IMR-90 (cell line): ENCODE data around the gene SAMHD1. TPM values are rescaled to one million over a fixed set of nuclear protein-coding genes. Genes with fewer than 3 reads are reported as not detected.

Experiments used
- ATAC-seq: fragments of 200-7000 bp; cut with Tn5 transposase; 2 replicates; pipeline ENCODE4 v1.9.1; 2020; ENCODE audit warnings: low read depth, mild to moderate bottlenecking, moderate library complexity
- BruUV-seq: library from RNA; stranded (reverse); fragments of 400-500 nt; replicated peaks from 2 replicates; lab custom pipeline; 2021; lab: Mats Ljungman, UMichigan
- CTCF ChIA-PET: fragments of 300-600 bp; formaldehyde crosslinking; extraction: SDS; loops from one replicate; lab custom pipeline; 2021; ENCODE audit warnings: antibody characterized with exemption; lab: Yijun Ruan, JAX
- POLR2A ChIA-PET: fragments of 300-600 bp; sonication (Branson Sonifier 250); formaldehyde crosslinking; loops from one replicate; lab custom pipeline; 2022; ENCODE audit warnings: antibody characterized with exemption; ENCODE audit not compliant: unreplicated experiment; lab: Charles Lee
- DNase-seq: peaks from one replicate; pipeline ENCODE4 v3.0.0; 2013
- H2AFZ ChIP-seq: replicated peaks from 2 replicates; pipeline ENCODE3; 2013; ENCODE audit warnings: low read length, mild to moderate bottlenecking; ENCODE audit not compliant: poor library complexity
- H2AK5ac ChIP-seq: 2 replicates; pipeline ENCODE4 v1.6.1; 2013; ENCODE audit warnings: low read depth, low read length, inconsistent platforms
- H2AK9ac ChIP-seq: replicated peaks from 2 replicates; pipeline ENCODE3; 2013; ENCODE audit warnings: mild to moderate bottlenecking, low read depth, low read length, moderate library complexity; ENCODE audit not compliant: poor library complexity
- H2BK120ac ChIP-seq: 2 replicates; pipeline ENCODE4 v1.6.1; 2013; ENCODE audit warnings: low read depth, low read length, inconsistent platforms
- H2BK15ac ChIP-seq: 3 replicates; pipeline ENCODE4 v1.6.1; 2013; ENCODE audit warnings: low read depth, low read length, inconsistent platforms
- H2BK20ac ChIP-seq: 2 replicates; pipeline ENCODE4 v1.6.1; 2013; ENCODE audit warnings: low read depth, mild to moderate bottlenecking, inconsistent platforms, low read length, moderate library complexity
- H2BK5ac ChIP-seq: 2 replicates; pipeline ENCODE4 v1.6.1; 2013; ENCODE audit warnings: mild to moderate bottlenecking, low read depth, low read length, inconsistent platforms; ENCODE audit not compliant: poor library complexity, severe bottlenecking
- H3K14ac ChIP-seq: replicated peaks from 2 replicates; pipeline ENCODE4 v1.6.1; 2013; ENCODE audit warnings: low read depth, low read length, inconsistent platforms
- H3K18ac ChIP-seq: 2 replicates; pipeline ENCODE4 v1.6.1; 2013; ENCODE audit warnings: low read depth, low read length, control low read depth
- H3K23ac ChIP-seq: 2 replicates; pipeline ENCODE4 v1.6.1; 2013; ENCODE audit warnings: low read depth, low read length, inconsistent platforms
- H3K27ac ChIP-seq: 2 replicates; pipeline ENCODE4 v1.5.1; 2013; ENCODE audit warnings: mild to moderate bottlenecking, control low read depth, low read length; ENCODE audit not compliant: insufficient read depth
- H3K27me3 ChIP-seq: 2 replicates; pipeline ENCODE4 v1.6.1; 2013; ENCODE audit warnings: low read length; ENCODE audit not compliant: control insufficient read depth, insufficient read depth
- H3K36me3 ChIP-seq: 2 replicates; pipeline ENCODE4 v1.6.1; 2013; ENCODE audit warnings: low read length, mixed read lengths; ENCODE audit not compliant: control insufficient read depth, insufficient read depth
- H3K4ac ChIP-seq: 2 replicates; pipeline ENCODE4 v1.6.1; 2013; ENCODE audit warnings: low read depth, low read length, inconsistent platforms
- H3K4me1 ChIP-seq: 2 replicates; pipeline ENCODE4 v1.6.1; 2013; ENCODE audit warnings: low read length, mixed read lengths; ENCODE audit not compliant: control insufficient read depth, insufficient read depth
- H3K4me2 ChIP-seq: 2 replicates; pipeline ENCODE4 v1.6.1; 2013; ENCODE audit warnings: low read depth, mild to moderate bottlenecking, control low read depth, low read length, moderate library complexity
- H3K4me3 ChIP-seq: 2 replicates; pipeline ENCODE4 v1.5.1; 2013; ENCODE audit warnings: low read depth, mild to moderate bottlenecking, control low read depth, low read length, moderate library complexity; ENCODE audit not compliant: insufficient read depth
- H3K56ac ChIP-seq: 2 replicates; pipeline ENCODE4 v1.6.1; 2013; ENCODE audit warnings: low read length, inconsistent platforms; ENCODE audit not compliant: insufficient read depth; ENCODE audit errors: extremely low read depth
- H3K79me1 ChIP-seq, 2 experiments: 2 replicates each; pipeline ENCODE4 v1.6.1; 2013; ENCODE audit warnings: low read length in 2 of 2, inconsistent platforms in 1 of 2, low read depth in 1 of 2
- H3K9ac ChIP-seq: 2 replicates; pipeline ENCODE4 v1.6.1; 2013; ENCODE audit warnings: low read depth, low read length, control low read depth
- H3K9me1 ChIP-seq: 2 replicates; pipeline ENCODE4 v1.6.1; 2013; ENCODE audit warnings: low read length, inconsistent platforms; ENCODE audit not compliant: insufficient read depth
- H3K9me3 ChIP-seq: 2 replicates; pipeline ENCODE4 v1.6.1; 2013; ENCODE audit warnings: low read length; ENCODE audit not compliant: control insufficient read depth, insufficient read depth
- H4K20me1 ChIP-seq: 2 replicates; pipeline ENCODE4 v1.6.1; 2013; ENCODE audit warnings: low read length, inconsistent platforms; ENCODE audit not compliant: insufficient read depth
- H4K5ac ChIP-seq: 2 replicates; pipeline ENCODE4 v1.6.1; 2013; ENCODE audit warnings: mild to moderate bottlenecking, low read depth, low read length, control low read depth
- H4K8ac ChIP-seq, 2 experiments: 2 replicates each; pipeline ENCODE4 v1.6.1; 2013; ENCODE audit warnings: low read depth in 2 of 2, low read length in 2 of 2, control low read depth in 1 of 2, inconsistent platforms in 1 of 2
- H4K91ac ChIP-seq: 2 replicates; pipeline ENCODE4 v1.6.1; 2013; ENCODE audit warnings: low read depth, low read length, inconsistent platforms; ENCODE audit not compliant: insufficient read depth
- BHLHE40 ChIP-seq: fragments of 150-350 bp; IDR thresholded peaks from 2 replicates; pipeline ENCODE4 v1.6.1; 2016; ENCODE audit warnings: mild to moderate bottlenecking, low read depth, low read length
- CEBPB ChIP-seq: IDR thresholded peaks from 2 replicates; pipeline ENCODE4 v1.6.1; 2012; ENCODE audit warnings: low read depth, low read length, improper control_type of control experiment
- FOS ChIP-seq: fragments of 150-350 bp; IDR thresholded peaks from 2 replicates; pipeline ENCODE4 v1.6.1; 2016; ENCODE audit warnings: low read depth, low read length
- MAFK ChIP-seq: IDR thresholded peaks from 2 replicates; pipeline ENCODE4 v1.6.1; 2012; ENCODE audit warnings: low read depth, low read length, improper control_type of control experiment
- MAZ ChIP-seq: IDR thresholded peaks from 2 replicates; pipeline ENCODE4 v1.6.1; 2012; ENCODE audit warnings: low read depth, mild to moderate bottlenecking, low read length, improper control_type of control experiment, moderate library complexity, borderline replicate concordance
- MXI1 ChIP-seq: IDR thresholded peaks from 2 replicates; pipeline ENCODE4 v1.6.1; 2012; ENCODE audit warnings: low read depth, mild to moderate bottlenecking, low read length, moderate library complexity, borderline replicate concordance
- NFE2L2 ChIP-seq: fragments of 150-350 bp; IDR thresholded peaks from 2 replicates; pipeline ENCODE4 v1.6.1; 2016; ENCODE audit warnings: low read depth, mild to moderate bottlenecking, low read length
- POLR2A ChIP-seq: IDR thresholded peaks from 2 replicates; pipeline ENCODE4 v1.6.1; 2012; ENCODE audit warnings: mild to moderate bottlenecking, low read depth, low read length
- RAD21 ChIP-seq: IDR thresholded peaks from 2 replicates; pipeline ENCODE4 v1.6.1; 2012; ENCODE audit warnings: low read length, improper control_type of control experiment
- RCOR1 ChIP-seq: IDR thresholded peaks from 2 replicates; pipeline ENCODE4 v1.6.1; 2012; ENCODE audit warnings: mild to moderate bottlenecking, low read length, improper control_type of control experiment; ENCODE audit not compliant: insufficient replicate concordance
- RFX5 ChIP-seq: IDR thresholded peaks from 2 replicates; pipeline ENCODE4 v1.8.0; 2012; ENCODE audit warnings: low read depth, mild to moderate bottlenecking, low read length, moderate library complexity
- SMC3 ChIP-seq: fragments of 150-350 bp; IDR thresholded peaks from 2 replicates; pipeline ENCODE4 v1.6.1; 2016; ENCODE audit warnings: low read depth, mild to moderate bottlenecking, antibody characterized with exemption, low read length, moderate library complexity
- WGBS, 2 experiments: methylation state at CpG; one replicate each; pipeline versions ENCODE4 v1.1.5 to v1.1.7; 2013; ENCODE audit warnings: missing lambda C conversion rate in 2 of 2; ENCODE audit not compliant: insufficient read length in 1 of 2; ENCODE audit errors: extremely low coverage in 2 of 2; 5-methylcytosine and 5-hydroxymethylcytosine counted together
- dilution Hi-C: fragments of 300-500 bp; cut with HindIII; formaldehyde crosslinking; loops from one replicate; pipeline ENCODE4 v1.14.3; 2018; ENCODE audit warnings: low sequenced_read_pairs; ENCODE audit not compliant: unreplicated experiment
- in situ Hi-C: fragments of 300-500 bp; cut with MboI; formaldehyde crosslinking; loops from 3 replicates; pipeline ENCODE4 v1.14.3; 2019; ENCODE audit warnings: low sequenced_read_pairs, inconsistent platforms, mixed read lengths
- intact Hi-C: fragments of 100-400 bp; cut with micrococcal nuclease; formaldehyde crosslinking; loops from 2 replicates; pipeline ENCODE4 v1.10.0; 2022
- polyA plus RNA-seq, 3 experiments: library from polyadenylated mRNA; depleted of rRNA; stranded (reverse); fragments of >200 nt; gene quantifications; 2 replicates each; pipeline ENCODE4 v1.2.3, GENCODE V29; 2012; ENCODE audit warnings: low replicate concordance in 1 of 3
- total RNA-seq: library from RNA; depleted of rRNA; stranded (reverse); fragments of >200 nt; gene quantifications from 2 replicates; pipeline ENCODE4 v1.2.3, GENCODE V29; 2012
- TF ChIP-seq, protein P1 (sequence below): conservative IDR thresholded peaks from 2 replicates; pipeline ENCODE4 v1.5.1; 2012; ENCODE audit warnings: mild to moderate bottlenecking, low read depth, low read length, improper control_type of control experiment
- TF ChIP-seq, protein P2 (sequence below): fragments of 150-350 bp; IDR thresholded peaks from 2 replicates; pipeline ENCODE4 v1.6.1; 2016; ENCODE audit warnings: low read depth, mild to moderate bottlenecking, low read length, moderate library complexity, borderline replicate concordance

Gene SAMHD1
- total and polyA plus RNA-seq, 2 of the 4 experiments (the other 2 are of a cell fraction), result 6.3 to 14.9 TPM

DNA sequence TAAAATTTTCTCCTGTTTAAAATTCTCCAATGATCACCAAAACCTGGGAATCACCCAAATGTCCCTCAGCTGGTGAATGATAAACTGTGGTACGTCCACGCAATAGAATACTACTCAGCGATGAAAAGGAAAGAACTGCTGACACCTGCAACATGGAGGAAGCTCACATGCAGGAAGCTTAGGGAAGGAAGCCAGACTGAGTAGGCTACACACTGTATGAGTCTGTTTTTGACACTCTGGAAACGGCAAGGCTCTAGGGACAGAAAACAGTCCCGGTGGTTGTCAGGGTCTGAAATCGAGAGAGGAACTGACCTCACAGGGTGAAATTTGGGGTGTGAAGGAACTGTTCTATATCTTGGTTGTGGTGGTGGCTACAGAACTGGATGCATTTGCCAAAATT is 100.7 kb downstream of the SAMHD1 start:
- Histone ChIP-seq H4K8ac (no peak overlapping the region), H3K18ac (no peak overlapping the region), H3K9me3 (peaks cover 3% of the 10 kb centered on the region), H3K14ac (0 out of 2 replicates have a peak overlapping the region, but pooled peaks have one; percentile 14), H3K9me1 (peaks cover 30% of the 10 kb centered on the region), H3K4ac (no peak overlapping the region), H2BK20ac (no peak overlapping the region), H3K4me2 (no peak overlapping the region), H3K27ac (no peak overlapping the region), H3K23ac (no peak overlapping the region), H2BK120ac (no peak overlapping the region), H3K27me3 (no peaks in the 10 kb centered on the region), H2BK15ac (no peak overlapping the region), H3K36me3 (peaks cover 10% of the 10 kb centered on the region; the same call in 1 of the 2 replicates), H3K4me1 (peaks cover 32% of the 10 kb centered on the region), H4K91ac (no peak overlapping the region; the same call in 1 of the 2 replicates), H3K79me1 (peaks cover 32 to 81% of the 10 kb centered on the region in 2 experiments), H2AFZ (no peak overlapping the region), H2AK9ac (peak overlapping the region; percentile 6), H2BK5ac (no peak overlapping the region), H3K4me3 (no peak overlapping the region), H4K20me1 (peaks cover 29% of the 10 kb centered on the region), H3K9ac (no peak overlapping the region), H4K5ac (no peak overlapping the region), H3K56ac (no peak overlapping the region), H2AK5ac (peak overlapping the region; percentile 45; the same call in 1 of the 2 replicates)
- ChIA-PET POLR2A (no interaction called here), CTCF (no interaction called here)
- ATAC-seq, result no peak
- dilution Hi-C loops (no loop called here), intact Hi-C loops (no loop called here), in situ Hi-C loops (no loop called here)
- DNase-seq, result no peak
- WGBS, 2 experiments, result 94% methylated on average over 3 of the region's 6 CpGs; no CpG with 5 or more reads in 1 of the 2 experiments
- BruUV-seq, result no TSS peak
- TF ChIP-seq BHLHE40 (no peak), MAFK (no peak; the same call in 1 of the 2 replicates), NFE2L2 (no peak), RFX5 (no peak), FOS (no peak), MXI1 (no peak), MAZ (no peak), RCOR1 (no peak), SMC3 (no peak), CEBPB (no peak), POLR2A (no peak), RAD21 (no peak)
- TF ChIP-seq, protein P1, sequence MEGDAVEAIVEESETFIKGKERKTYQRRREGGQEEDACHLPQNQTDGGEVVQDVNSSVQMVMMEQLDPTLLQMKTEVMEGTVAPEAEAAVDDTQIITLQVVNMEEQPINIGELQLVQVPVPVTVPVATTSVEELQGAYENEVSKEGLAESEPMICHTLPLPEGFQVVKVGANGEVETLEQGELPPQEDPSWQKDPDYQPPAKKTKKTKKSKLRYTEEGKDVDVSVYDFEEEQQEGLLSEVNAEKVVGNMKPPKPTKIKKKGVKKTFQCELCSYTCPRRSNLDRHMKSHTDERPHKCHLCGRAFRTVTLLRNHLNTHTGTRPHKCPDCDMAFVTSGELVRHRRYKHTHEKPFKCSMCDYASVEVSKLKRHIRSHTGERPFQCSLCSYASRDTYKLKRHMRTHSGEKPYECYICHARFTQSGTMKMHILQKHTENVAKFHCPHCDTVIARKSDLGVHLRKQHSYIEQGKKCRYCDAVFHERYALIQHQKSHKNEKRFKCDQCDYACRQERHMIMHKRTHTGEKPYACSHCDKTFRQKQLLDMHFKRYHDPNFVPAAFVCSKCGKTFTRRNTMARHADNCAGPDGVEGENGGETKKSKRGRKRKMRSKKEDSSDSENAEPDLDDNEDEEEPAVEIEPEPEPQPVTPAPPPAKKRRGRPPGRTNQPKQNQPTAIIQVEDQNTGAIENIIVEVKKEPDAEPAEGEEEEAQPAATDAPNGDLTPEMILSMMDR, result no peak
- TF ChIP-seq, protein P2, sequence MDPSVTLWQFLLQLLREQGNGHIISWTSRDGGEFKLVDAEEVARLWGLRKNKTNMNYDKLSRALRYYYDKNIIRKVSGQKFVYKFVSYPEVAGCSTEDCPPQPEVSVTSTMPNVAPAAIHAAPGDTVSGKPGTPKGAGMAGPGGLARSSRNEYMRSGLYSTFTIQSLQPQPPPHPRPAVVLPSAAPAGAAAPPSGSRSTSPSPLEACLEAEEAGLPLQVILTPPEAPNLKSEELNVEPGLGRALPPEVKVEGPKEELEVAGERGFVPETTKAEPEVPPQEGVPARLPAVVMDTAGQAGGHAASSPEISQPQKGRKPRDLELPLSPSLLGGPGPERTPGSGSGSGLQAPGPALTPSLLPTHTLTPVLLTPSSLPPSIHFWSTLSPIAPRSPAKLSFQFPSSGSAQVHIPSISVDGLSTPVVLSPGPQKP, result no peak
